ENCODE results near the gene SEMA5A. TPM values are rescaled to one million over a fixed set of nuclear protein-coding genes. Genes with fewer than 3 reads are reported as not detected.

Gene SEMA5A
- total RNA-seq, 6 experiments from 2014 or later, result 3.1 to 12.6 (median 5.7) TPM

GRCh38 chr5:9058161-9058560 lies 487.7 kb downstream of the SEMA5A start:
- no peak overlapping the region for H3K4me3 ChIP-seq
- intact Hi-C loops (cut with DNase I), result no loop called here
- TF ChIP-seq, protein P1, sequence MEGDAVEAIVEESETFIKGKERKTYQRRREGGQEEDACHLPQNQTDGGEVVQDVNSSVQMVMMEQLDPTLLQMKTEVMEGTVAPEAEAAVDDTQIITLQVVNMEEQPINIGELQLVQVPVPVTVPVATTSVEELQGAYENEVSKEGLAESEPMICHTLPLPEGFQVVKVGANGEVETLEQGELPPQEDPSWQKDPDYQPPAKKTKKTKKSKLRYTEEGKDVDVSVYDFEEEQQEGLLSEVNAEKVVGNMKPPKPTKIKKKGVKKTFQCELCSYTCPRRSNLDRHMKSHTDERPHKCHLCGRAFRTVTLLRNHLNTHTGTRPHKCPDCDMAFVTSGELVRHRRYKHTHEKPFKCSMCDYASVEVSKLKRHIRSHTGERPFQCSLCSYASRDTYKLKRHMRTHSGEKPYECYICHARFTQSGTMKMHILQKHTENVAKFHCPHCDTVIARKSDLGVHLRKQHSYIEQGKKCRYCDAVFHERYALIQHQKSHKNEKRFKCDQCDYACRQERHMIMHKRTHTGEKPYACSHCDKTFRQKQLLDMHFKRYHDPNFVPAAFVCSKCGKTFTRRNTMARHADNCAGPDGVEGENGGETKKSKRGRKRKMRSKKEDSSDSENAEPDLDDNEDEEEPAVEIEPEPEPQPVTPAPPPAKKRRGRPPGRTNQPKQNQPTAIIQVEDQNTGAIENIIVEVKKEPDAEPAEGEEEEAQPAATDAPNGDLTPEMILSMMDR (IDR thresholded peaks at IDR 0.05), result no peak
- TF ChIP-seq POLR2A (IDR thresholded peaks at IDR 0.05), result no peak
- H3K27me3 ChIP-seq, result no peaks in the 10 kb centered on the region
- H3K9me3 ChIP-seq, result no peaks in the 10 kb centered on the region
- no peak for ATAC-seq
- DNase-seq, result no peak
- H3K27ac ChIP-seq, result no peak overlapping the region
- no peaks in the 10 kb centered on the region for H3K36me3 ChIP-seq
- H3K4me1 ChIP-seq, result no peaks in the 10 kb centered on the region

DNA sequence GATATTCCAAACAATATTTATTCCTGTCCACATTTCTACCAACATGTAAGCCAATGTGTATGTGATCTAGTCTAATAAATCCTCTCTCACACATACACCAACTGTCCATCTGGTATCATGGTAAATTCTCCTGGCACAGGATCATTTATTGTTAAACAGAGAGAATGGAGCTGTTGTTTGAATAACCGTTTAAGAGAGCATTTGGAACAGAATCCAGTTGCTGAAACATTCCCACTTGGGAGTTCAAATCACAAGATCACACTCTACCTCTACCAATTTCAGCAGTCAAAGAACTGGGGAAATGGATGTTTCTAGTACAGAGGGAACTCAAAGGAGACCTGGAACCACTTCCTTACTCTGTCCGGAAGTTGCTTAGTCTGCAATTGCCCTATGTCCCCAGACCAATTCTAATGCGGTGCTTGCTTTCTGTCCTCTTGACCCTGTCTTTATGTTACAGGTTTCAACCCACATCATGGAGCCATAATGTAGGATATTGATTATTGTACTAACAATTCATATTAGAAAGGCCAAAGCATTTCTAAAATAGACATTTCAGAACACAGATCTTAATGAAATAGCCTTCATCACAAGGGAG lies 488.4 kb downstream of the SEMA5A start:
- H3K27ac ChIP-seq, result no peak overlapping the region
- H3K27me3 ChIP-seq, result no peaks in the 10 kb centered on the region

GRCh38 chr5:9056046-9056445 lies 489.8 kb downstream of the SEMA5A start:
- intact Hi-C loops (cut with DNase I), result no loop called here
- Histone ChIP-seq H3K36me3 (no peaks in the 10 kb centered on the region), H3K4me1 (no peaks in the 10 kb centered on the region), H3K27me3 (no peaks in the 10 kb centered on the region), H3K9me3 (no peaks in the 10 kb centered on the region), H3K4me3 (no peak overlapping the region), H3K27ac (no peak overlapping the region)
- no peak for TF ChIP-seq POLR2A (IDR thresholded peaks at IDR 0.05)
- TF ChIP-seq, protein P1 (IDR thresholded peaks at IDR 0.05), result no peak
- whole genome bisulfite sequencing (ENCODE audit: insufficient coverage, low coverage, low lambda C conversion rate, missing lambda C conversion rate), result 85% methylated on average over 4 of the region's 4 CpGs
- ATAC-seq (no peak), DNase-seq (no peak)

More for the DNA sequence above, 488.4 kb downstream of the SEMA5A start:
- WGBS (ENCODE audit: insufficient coverage, low coverage, low lambda C conversion rate, missing lambda C conversion rate), result 56% methylated on average over 3 of the region's 3 CpGs
- Histone ChIP-seq H3K4me1 (no peaks in the 10 kb centered on the region), H3K36me3 (no peaks in the 10 kb centered on the region), H3K9me3 (no peaks in the 10 kb centered on the region), H3K4me3 (no peak overlapping the region)
- no peak for DNase-seq
- intact Hi-C loops (cut with DNase I), result no loop called here
- no peak for ATAC-seq
- TF ChIP-seq, protein P1 (IDR thresholded peaks at IDR 0.05), result no peak
- no peak for TF ChIP-seq POLR2A (IDR thresholded peaks at IDR 0.05)

GRCh38 chr5:9054821-9055589 lies 490.9 kb downstream of the SEMA5A start:
- DNase-seq (no peak), ATAC-seq (no peak)
- TF ChIP-seq, protein P1 (IDR thresholded peaks at IDR 0.05), result no peak
- TF ChIP-seq POLR2A (IDR thresholded peaks at IDR 0.05), result no peak
- WGBS (ENCODE audit: insufficient coverage, low coverage, low lambda C conversion rate, missing lambda C conversion rate), result 60% methylated on average over 2 of the region's 3 CpGs
- intact Hi-C loops (cut with DNase I), result no loop called here
- H3K4me1 ChIP-seq, result no peaks in the 10 kb centered on the region
- H3K36me3 ChIP-seq, result no peaks in the 10 kb centered on the region
- no peaks in the 10 kb centered on the region for H3K27me3 ChIP-seq
- no peaks in the 10 kb centered on the region for H3K9me3 ChIP-seq
- H3K4me3 ChIP-seq, result no peak overlapping the region
- no peak overlapping the region for H3K27ac ChIP-seq
